HG03064 (cell line): ENCODE measurements around the gene GABRR1.

Experiments used
- ATAC-seq: cut with Tn5 transposase; IDR thresholded peaks from one replicate; pipeline ENCODE4 v1.9.1; 2021; ENCODE audit warnings: low read depth; ENCODE audit not compliant: unreplicated experiment

GABRR1 gene

GRCh38 chr6:89221129-89221528 is 4.0 kb upstream of the GABRR1 start:
- no peak for ATAC-seq

- no peak for ATAC-seq
Observed at GRCh38 chr6:89216411-89216810, 747 bp downstream of the GABRR1 start.

DNA sequence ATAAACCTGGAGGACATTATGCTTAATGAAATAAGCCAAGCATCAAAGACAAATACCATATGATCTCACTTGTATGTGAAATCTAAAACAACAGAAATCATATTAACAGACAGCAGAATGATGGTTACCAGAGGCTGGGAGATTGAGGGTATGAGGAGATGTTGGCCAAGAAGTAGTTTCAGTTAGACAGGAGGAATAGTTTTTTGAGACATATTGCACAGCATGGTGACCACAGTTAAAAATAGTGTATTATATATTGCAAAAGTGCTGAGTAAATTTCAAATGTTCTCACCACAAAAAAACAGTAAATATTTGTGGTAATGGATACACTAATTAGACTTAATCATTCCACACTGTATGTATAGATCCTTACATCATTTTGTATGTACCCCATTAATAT is 1.8 kb downstream of the GABRR1 start:
- no peak for ATAC-seq

DNA sequence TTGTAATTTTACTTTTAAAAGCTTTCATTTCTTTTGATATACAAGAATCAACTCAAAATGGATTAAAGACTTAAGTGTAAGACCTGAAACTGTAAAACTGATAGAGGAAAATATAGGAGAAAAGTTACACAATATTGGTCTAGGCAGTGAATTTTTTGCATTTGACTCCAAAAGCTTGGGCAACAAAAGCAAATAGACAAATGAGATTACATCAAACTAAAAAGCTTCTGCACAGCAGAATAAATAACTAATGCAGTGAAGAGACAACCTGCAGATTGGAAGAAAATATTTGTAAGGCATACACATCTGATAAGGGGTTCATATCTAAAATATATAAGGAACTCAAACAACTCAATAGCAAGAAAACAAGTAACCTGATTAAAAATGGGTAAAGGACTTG is 3.0 kb downstream of the GABRR1 start:
- ATAC-seq, result no peak

GRCh38 chr6:89212472-89212871 is 4.7 kb downstream of the GABRR1 start:
- no peak for ATAC-seq

DNA sequence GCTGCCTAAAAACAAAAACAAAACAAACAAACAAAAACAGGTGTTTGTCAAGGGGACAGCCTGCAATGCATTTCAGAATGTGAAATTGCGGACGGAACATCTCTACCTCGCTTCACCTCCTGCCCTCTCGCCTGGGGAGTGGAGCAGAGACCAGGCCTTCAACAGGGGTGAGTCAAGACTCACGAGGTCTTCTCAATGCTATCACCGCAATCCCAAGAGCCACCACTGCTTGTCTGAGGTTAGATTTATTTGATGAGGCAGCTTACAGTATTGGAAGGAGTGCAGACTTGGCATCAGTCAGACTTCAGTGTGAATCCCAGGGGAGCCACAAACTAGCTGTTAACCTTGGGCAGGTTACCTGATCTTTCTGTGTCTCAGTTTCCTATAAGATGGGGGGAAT is 7.7 kb downstream of the GABRR1 start:
- ATAC-seq, result no peak

DNA sequence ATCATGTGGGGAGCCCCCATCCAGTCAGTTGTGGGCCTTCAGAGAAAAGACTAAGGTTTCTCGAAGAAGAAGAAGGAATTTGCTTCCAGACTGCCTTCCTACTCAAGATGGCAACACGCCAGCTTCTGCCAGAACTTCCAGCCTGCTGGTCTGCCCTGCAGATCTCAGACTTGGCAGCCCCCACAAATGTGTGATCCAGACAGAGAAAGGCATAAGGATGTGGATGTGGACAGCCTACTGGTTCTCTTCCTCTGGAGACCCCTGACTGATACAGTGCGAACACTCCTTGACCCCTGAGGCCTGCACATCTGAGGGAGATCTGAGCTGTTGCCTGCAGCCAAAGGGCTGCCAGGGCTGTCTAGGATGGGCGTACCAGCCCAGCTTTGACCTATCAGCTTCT is 8.6 kb downstream of the GABRR1 start:
- no peak for ATAC-seq

DNA sequence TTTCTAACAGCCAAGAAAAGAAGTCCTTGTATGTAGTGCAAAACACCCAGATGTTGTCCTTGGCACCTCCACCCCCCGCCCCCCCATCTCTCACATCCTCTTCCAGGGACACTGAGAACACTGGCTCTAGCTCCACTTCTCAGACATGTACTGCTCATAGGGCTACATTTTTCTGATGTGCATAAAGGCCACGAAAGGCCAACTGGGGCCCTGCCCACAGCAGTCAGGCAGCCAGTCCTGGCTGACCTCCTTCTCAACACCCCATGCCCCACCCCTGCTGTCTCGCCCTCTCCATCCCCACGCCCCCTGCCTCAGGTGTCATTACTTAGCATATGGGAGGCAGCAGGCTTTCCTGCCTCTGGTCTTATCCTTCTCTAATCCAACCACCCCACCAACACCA is 11.3 kb downstream of the GABRR1 start:
- no peak for ATAC-seq

DNA sequence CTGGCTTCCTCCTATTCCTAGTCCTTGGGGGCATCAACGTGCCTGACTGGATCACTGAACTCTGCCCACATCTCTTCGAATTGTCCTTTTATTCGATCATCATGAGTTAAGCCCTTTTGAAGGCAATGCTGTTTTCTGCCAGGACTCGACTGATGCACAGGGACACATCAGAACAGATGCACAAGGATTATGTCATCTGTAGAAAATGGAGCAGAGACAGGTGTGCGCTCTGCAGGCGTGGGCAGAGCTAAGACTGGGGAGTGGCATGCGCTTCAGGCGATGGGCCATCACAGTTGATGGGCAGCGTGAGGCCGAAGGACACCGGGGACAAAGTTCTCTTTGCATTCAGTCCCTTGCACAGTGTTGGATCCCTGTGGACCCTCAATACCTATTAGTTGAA is 13.1 kb downstream of the GABRR1 start:
- no peak for ATAC-seq

- ATAC-seq, result no peak
Observed at GRCh38 chr6:89200706-89201215, 16.4 kb downstream of the GABRR1 start.

DNA sequence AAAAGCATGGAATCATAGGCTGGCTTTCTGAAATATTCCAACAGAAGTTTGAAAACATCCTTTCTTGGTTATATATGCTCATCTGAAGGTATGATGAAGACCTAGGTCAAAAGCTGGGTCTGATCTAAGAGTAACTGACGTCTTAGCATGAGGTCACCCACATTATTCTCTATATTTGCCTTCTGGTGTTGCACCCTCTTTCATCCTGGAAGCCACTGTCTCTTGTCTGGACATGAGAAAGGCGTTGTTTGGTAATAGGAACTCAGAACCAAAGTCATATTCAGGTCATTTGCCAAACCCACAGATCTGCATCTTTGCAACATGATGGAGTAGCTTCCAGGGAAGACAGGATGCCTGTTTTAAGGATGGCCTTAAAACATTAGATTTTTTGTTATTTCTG is 17.6 kb downstream of the GABRR1 start:
- no peak for ATAC-seq

DNA sequence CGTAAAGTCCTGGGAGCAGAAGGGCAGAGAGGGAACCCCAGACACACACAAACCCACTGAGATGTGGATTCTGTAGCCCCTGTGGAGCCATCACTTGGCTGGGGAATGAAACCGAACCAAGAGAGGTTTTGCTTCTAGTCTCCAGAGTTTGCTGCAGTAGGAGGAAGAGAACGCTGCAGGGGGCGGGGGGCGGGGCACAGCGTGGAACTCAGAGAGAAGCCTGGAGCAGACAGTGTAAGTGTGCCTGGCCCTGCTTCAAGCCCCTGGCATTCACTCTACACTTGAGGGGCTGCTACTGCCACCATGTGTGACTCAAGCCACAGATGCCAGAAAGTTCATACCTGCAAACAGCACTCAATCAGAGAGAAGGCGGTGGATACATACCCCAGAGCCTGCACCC is 18.9 kb downstream of the GABRR1 start:
- ATAC-seq, result no peak

- ATAC-seq, result no peak
Observed at GRCh38 chr6:89197141-89197540, 20.0 kb downstream of the GABRR1 start.

- no peak for ATAC-seq
Observed at GRCh38 chr6:89194559-89194958, 22.6 kb downstream of the GABRR1 start.

DNA sequence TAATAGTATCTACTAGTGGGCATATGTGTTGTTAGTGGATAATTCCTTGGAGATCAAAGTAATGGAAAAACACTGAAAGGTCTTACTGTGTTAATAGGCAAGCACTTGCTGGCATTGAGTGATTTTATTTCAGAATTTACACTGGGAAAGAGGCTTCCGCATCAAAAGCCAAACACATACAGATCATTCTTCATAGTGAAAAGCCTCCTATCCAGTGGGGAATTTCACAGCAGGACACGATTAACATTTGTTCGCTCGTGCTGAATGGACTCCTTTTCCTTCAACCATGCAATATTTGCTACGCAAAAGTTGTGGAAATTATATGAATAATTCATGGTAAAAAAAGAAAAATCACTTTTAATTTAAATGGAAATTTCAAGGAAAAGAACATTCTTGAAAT is 26.4 kb downstream of the GABRR1 start:
- no peak for ATAC-seq

DNA sequence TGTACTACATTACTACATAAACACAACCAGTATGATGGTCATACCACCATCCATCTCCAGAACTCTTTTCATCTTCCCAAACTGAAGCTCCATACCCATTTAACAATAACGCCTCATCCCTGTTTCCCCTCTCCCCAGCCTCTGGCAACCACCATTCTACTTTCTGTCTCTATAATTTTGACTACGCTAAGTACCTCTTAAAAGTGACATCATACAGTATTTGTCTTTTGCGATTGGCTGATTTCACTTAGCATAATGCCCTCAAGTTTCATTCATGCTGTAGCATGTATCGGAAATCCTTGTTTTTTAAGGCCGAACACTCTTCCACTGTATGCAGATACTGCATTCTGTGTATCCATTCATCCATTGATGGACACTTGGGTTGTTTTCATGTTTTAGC is 29.7 kb downstream of the GABRR1 start:
- no peak for ATAC-seq

DNA sequence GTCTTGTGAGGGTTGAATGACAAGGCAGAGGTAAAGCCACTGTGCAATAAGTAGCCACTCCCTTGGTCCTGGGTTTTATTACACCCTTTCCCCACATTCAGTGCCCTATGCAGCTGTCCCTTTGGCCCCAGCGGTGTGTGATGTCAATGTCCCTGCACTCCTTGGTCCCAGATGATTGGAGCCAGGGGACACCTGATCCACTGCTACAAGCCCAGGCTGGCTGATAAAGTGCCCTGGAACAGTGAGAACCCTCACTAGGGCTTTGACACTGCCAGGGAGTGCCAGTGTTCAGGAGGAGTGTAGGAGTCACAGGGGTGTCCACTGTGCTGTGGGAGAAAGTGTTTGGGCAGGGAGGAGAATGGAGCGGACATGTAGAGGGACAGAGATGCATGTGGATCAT is 30.4 kb downstream of the GABRR1 start:
- ATAC-seq, result no peak

DNA sequence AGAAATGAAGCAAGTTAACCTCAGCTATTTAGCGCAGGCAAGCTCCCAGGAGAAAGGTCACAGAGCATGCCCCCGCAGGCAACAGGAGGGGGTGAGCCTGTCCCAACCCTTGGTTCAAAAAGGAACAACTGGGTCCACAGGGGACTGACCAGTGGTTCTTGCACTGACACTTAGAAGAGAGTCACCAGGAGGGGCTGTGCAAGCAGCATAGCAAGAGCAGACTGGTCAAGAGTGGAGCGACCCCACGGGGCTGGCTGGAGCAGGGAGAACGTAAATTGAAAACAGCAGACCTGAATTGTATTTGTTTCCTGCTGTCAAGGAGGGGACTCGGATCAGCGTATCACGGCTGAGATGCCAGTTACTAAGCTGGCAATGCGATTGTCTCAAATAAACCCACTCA is 32.8 kb downstream of the GABRR1 start:
- ATAC-seq, result no peak

DNA sequence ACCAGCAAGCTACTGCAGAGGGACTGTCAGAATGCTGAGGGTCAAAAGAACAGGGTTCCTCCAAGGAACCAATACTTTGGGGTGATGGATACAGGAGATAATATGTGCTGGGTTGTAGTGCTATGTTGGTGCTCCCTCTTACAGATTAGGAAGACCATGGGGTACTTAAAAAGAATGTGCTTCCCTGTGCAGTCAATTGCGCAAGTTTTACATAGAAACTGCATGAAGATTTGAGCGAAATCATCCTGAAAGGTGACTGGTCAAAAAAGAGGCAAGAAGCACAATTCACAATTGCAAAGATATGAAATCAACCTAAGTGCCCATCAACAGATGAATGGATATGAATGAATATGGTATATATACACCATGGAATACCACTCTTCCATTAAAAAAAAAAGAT is 33.9 kb downstream of the GABRR1 start:
- no peak for ATAC-seq

- no peak for ATAC-seq
Observed at GRCh38 chr6:89180971-89181370, 36.2 kb downstream of the GABRR1 start.

DNA sequence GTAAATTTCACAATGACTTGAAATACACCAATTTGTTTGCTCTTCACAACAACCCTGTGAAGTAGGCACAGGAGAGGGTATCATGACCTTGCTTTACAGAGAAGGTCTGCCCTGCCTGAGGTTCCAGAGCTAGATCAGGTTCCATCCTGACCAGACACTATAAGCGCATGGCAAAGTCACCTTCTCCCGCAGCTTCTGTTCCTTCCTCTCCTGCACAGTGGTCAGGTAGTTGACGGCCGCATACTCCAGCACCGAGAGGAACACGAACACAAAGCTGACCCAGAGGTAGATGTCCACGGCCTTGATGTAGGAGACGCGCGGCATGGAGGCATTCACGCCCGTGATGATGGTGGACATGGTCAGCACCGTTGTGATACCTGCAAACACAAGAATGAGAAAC is 37.0 kb downstream of the GABRR1 start:
- ATAC-seq, result no peak

- no peak for ATAC-seq
Observed at GRCh38 chr6:89173634-89174033, 43.5 kb downstream of the GABRR1 start.

GRCh38 chr6:89172131-89172530 is 45.0 kb downstream of the GABRR1 start:
- no peak for ATAC-seq

DNA sequence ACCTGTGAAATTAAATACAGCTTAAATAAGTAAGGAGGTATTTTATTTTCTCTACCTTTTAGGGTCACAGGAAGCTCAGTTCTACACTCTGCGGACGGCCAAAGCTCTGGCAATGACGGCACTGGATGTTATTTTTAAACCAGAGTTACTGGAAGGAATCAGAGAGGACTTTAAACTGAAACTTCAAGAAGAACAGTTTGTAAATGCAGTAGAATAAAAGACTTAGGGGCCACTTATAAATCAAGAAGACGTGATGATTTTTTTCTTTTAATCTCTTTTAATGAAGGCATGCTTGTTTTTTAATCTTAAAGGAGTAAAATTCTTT is 55.1 kb downstream of the GABRR1 start:
- no peak for ATAC-seq
